HL-60 (cell line): ENCODE results near the gene SASH1.

Experiments used
- GABPA ChIP-seq: IDR thresholded peaks from 2 replicates; pipeline ENCODE4 v1.6.1; 2012; ENCODE audit warnings: low read depth
- POLR2AphosphoS5 ChIP-seq: IDR thresholded peaks from 2 replicates; pipeline ENCODE4 v1.6.1; 2012; ENCODE audit warnings: low read depth
- SPI1 ChIP-seq: IDR thresholded peaks from 2 replicates; pipeline ENCODE4 v1.6.1; 2012; ENCODE audit warnings: low read depth, mild to moderate bottlenecking, borderline replicate concordance
- TF ChIP-seq, protein P1 (sequence below): IDR thresholded peaks from one replicate; pipeline ENCODE4 v1.5.1; 2011; ENCODE audit warnings: low read length, control low read depth, inconsistent platforms; ENCODE audit not compliant: insufficient read depth
- TF ChIP-seq, protein P2 (sequence below): IDR thresholded peaks from 2 replicates; pipeline ENCODE4 v1.6.1; 2012; ENCODE audit warnings: low read depth; ENCODE audit not compliant: insufficient replicate concordance

DNA sequence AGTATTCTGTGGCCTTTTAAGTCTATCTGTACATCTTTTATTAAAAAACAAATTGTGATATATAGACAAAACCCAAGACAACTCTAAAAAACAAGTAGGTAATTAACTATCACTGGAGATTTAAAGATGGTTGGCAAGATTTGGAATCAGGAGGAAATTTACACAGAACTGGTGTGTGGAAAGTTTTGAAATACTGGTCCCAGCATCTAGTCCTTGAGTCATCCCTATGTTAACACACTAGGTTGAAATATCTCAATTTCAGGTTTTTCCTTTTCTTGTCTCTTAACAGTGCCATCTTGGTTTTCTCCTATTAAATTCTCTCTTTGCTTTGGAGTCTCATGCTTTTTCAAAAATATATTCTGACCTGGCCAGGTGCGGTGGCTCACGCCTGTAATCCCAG is 27.5 kb downstream of the SASH1 start:
- TF ChIP-seq, protein P1, sequence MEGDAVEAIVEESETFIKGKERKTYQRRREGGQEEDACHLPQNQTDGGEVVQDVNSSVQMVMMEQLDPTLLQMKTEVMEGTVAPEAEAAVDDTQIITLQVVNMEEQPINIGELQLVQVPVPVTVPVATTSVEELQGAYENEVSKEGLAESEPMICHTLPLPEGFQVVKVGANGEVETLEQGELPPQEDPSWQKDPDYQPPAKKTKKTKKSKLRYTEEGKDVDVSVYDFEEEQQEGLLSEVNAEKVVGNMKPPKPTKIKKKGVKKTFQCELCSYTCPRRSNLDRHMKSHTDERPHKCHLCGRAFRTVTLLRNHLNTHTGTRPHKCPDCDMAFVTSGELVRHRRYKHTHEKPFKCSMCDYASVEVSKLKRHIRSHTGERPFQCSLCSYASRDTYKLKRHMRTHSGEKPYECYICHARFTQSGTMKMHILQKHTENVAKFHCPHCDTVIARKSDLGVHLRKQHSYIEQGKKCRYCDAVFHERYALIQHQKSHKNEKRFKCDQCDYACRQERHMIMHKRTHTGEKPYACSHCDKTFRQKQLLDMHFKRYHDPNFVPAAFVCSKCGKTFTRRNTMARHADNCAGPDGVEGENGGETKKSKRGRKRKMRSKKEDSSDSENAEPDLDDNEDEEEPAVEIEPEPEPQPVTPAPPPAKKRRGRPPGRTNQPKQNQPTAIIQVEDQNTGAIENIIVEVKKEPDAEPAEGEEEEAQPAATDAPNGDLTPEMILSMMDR = no peak
- TF ChIP-seq SPI1 = no peak
- TF ChIP-seq, protein P2, sequence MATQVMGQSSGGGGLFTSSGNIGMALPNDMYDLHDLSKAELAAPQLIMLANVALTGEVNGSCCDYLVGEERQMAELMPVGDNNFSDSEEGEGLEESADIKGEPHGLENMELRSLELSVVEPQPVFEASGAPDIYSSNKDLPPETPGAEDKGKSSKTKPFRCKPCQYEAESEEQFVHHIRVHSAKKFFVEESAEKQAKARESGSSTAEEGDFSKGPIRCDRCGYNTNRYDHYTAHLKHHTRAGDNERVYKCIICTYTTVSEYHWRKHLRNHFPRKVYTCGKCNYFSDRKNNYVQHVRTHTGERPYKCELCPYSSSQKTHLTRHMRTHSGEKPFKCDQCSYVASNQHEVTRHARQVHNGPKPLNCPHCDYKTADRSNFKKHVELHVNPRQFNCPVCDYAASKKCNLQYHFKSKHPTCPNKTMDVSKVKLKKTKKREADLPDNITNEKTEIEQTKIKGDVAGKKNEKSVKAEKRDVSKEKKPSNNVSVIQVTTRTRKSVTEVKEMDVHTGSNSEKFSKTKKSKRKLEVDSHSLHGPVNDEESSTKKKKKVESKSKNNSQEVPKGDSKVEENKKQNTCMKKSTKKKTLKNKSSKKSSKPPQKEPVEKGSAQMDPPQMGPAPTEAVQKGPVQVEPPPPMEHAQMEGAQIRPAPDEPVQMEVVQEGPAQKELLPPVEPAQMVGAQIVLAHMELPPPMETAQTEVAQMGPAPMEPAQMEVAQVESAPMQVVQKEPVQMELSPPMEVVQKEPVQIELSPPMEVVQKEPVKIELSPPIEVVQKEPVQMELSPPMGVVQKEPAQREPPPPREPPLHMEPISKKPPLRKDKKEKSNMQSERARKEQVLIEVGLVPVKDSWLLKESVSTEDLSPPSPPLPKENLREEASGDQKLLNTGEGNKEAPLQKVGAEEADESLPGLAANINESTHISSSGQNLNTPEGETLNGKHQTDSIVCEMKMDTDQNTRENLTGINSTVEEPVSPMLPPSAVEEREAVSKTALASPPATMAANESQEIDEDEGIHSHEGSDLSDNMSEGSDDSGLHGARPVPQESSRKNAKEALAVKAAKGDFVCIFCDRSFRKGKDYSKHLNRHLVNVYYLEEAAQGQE = no peak
- no peak for TF ChIP-seq POLR2AphosphoS5
- TF ChIP-seq GABPA = no peak
